ENCODE results near the gene SCN4B.

- TF ChIP-seq CTCF (IDR thresholded peaks at IDR 0.05) (no peak), POLR2A (IDR thresholded peaks at IDR 0.05) (no peak)
Measured at GRCh38 chr11:118099838-118100556, 52.6 kb downstream of the SCN4B start.
